GM12865 (cell line): Measurements from ENCODE around the gene KLHL42.
A peak's percentile ranks its signal among the peaks of the same experiment; 100 is the strongest.

Experiments
- DNase-seq: peaks from one replicate; pipeline ENCODE4 v3.0.0; 2010; ENCODE audit warnings: low read depth
- H3K4me3 ChIP-seq: 2 replicates; pipeline ENCODE4 v1.5.1; 2011; ENCODE audit warnings: mild to moderate bottlenecking, low read depth, low read length, control low read depth
- TF ChIP-seq, protein P1 (sequence below): IDR thresholded peaks from 2 replicates; pipeline ENCODE4 v1.5.1; 2011; ENCODE audit warnings: low read length, control low read depth, low read depth, inconsistent platforms; ENCODE audit not compliant: insufficient read depth; ENCODE audit errors: missing control alignments

The KLHL42 gene

DNA sequence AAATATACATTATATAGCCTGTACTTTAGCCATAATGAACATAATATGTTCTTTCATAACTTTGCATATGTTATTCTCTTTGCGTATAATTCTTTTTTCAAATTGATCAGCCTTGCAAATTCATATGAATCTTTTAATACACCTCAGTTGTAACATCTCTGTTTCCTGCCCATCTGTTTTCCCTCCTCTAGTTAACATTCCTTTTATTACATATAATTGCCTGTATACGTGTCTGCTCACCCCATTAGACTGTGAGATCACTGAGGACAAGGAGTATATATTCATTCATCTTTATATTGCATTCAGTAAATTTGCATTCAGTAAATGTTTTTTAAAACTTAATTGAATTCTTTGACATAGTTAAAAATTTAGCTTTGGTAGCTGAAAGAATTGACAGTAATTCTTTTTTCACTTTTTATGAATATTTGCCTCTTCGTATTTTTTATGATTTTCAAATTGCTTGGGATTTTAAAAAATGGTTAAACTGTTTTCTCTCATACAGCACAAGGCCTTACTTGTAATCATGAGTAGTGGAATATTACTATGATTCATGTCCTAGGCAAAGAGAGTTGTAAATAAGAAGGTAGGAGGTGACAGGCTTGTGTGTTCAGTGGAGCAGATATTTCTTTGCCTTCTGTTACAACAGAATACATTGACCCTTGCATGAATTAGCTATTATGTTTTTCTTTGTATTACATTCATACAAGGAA lies 32.8 kb upstream of the KLHL42 start:
- DNase-seq = no peak
- TF ChIP-seq, protein P1, sequence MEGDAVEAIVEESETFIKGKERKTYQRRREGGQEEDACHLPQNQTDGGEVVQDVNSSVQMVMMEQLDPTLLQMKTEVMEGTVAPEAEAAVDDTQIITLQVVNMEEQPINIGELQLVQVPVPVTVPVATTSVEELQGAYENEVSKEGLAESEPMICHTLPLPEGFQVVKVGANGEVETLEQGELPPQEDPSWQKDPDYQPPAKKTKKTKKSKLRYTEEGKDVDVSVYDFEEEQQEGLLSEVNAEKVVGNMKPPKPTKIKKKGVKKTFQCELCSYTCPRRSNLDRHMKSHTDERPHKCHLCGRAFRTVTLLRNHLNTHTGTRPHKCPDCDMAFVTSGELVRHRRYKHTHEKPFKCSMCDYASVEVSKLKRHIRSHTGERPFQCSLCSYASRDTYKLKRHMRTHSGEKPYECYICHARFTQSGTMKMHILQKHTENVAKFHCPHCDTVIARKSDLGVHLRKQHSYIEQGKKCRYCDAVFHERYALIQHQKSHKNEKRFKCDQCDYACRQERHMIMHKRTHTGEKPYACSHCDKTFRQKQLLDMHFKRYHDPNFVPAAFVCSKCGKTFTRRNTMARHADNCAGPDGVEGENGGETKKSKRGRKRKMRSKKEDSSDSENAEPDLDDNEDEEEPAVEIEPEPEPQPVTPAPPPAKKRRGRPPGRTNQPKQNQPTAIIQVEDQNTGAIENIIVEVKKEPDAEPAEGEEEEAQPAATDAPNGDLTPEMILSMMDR = no peak
- H3K4me3 ChIP-seq = no peak overlapping the region

DNA sequence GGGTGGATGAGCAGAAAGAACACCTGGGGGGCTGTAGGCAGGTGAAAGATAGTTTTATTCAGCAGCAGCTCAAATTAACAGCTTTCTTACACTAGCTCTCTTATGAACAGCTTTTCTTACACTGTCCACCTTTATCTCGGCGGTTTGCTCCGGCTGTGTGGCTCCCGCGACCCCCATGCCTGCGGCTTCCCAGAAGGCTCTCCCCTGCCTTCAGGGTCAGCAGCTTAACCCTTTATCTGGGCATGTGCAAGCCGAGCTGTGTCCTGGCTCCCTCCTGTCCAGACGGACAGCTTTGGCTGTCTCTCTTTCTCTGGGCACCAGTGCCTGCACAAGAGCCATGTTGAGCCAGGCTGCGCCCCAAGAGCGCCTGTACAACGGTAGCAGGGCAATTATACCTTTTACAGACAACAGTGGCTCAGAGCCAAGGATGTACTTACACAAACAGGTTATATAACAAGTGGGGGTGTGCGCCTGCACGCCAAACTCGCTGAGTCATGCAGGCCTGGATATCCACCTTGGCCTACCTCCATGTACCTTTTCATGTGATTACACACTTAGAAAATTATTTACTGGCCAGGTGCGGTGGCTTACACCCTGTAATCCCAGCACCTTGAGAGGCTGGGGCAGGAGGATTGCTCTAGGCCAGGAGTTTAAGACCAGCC lies 28.5 kb upstream of the KLHL42 start:
- TF ChIP-seq, protein P1 = no peak
- H3K4me3 ChIP-seq = no peak overlapping the region
- no peak for DNase-seq

DNA sequence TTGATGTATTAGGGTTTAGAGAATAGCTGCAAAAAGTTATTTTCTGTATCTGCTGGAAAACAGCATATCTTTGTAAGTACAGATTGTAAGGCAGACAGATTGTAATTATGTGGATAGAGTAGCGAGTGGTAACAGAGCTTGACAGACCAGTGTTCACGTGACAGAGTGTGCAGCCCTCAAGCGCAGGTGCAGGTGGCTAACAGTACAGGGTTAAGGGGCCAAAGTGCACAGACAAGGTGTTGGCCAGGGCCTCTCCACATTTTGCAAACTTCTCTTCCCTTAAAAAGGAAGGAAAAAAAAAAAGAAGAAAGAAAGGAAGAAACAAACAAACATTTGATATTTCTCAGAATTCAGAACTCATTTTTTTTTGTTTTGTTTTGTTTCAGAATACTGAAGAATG lies 25.2 kb upstream of the KLHL42 start:
- H3K4me3 ChIP-seq = no peak overlapping the region
- no peak for DNase-seq
- TF ChIP-seq, protein P1 = no peak

DNA sequence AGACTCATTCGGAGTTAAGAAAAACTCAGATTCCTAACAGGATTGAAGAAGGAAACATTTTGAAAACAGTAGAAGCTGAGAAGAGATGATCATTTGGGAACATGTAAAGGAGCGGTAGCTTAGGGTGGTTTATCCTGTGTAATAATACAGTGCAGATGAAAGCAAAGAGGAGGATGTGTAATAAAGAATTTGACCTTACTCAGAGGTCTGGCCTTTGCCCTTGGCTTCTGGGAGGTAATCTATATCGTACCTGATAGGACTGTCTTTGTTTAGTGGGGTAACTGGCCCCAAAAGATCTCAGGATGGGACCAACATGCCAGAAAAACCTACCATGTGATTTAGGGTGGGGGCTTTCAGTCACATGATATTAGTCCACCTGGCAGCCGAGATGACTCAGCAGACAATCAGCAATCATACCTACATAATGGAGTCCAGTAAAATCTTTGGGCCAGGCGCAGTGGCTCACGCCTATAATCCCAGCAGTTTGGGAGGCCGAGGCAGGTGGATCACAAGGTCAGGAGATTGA lies 23.3 kb upstream of the KLHL42 start:
- no peak overlapping the region for H3K4me3 ChIP-seq
- DNase-seq = no peak
- TF ChIP-seq, protein P1 = no peak

DNA sequence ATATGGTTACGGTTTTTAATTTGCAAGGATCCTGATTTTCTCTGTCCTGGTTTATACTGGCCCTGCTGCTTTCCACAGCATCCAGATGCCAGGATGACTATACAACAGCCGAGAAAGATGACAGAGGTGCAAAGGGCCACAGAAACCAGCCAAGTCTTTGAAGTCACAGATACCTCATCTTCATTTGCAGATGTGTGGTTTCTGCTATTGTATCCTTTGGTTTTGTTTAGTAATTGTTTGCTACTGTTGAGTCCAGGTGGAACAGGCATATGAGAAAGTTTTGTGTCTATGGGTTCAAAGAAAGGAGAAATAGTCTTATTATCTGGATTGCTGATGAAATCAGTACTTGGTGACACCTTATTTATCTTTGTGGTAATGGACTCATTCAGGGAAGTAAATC lies 17.3 kb upstream of the KLHL42 start:
- DNase-seq = peak; percentile 30
- H3K4me3 ChIP-seq = no peak overlapping the region
- TF ChIP-seq, protein P1 = no peak

DNA sequence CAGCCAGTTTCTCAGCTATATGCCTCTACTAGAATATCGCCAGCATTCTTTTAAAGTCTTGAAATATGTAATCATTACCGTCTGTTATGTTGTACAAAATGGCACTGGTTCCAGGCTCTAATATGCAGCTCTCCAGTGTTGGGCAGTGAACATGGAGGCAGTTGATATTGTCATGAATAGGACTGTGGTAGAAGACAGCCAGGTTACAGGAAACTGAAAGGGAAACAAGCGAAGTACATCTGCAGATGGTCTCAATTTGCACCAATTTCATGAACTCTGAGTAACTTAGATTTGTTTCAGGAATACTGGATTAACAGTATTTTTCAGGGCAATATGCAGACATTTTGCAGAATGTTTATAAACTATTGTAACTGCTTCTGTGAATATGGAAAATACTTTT lies 13.4 kb upstream of the KLHL42 start:
- TF ChIP-seq, protein P1 = no peak
- no peak overlapping the region for H3K4me3 ChIP-seq
- peak; percentile 37 for DNase-seq
